Vagina (tissue), 2 donors: Measurements from ENCODE around the gene FGGY.

ENCODE experiments used
- CTCF ChIP-seq, 3 experiments: fragments of 450-650 bp in 2 of 3; fragments of 200-600 bp in 1 of 3; sonication (generic) in 1 of 3; IDR thresholded peaks; one replicate each; pipeline ENCODE4 v1.5.1; 2017 to 2019; ENCODE audit warnings: antibody characterized with exemption in 3 of 3, mild to moderate bottlenecking in 2 of 3, moderate library complexity in 2 of 3
- POLR2A ChIP-seq, 2 donors: fragments of 450-650 bp; IDR thresholded peaks; one replicate each; pipeline ENCODE4 v1.6.1; 2017; ENCODE audit warnings: antibody characterized with exemption in 2 of 2, mild to moderate bottlenecking in 2 of 2, moderate library complexity in 2 of 2

DNA sequence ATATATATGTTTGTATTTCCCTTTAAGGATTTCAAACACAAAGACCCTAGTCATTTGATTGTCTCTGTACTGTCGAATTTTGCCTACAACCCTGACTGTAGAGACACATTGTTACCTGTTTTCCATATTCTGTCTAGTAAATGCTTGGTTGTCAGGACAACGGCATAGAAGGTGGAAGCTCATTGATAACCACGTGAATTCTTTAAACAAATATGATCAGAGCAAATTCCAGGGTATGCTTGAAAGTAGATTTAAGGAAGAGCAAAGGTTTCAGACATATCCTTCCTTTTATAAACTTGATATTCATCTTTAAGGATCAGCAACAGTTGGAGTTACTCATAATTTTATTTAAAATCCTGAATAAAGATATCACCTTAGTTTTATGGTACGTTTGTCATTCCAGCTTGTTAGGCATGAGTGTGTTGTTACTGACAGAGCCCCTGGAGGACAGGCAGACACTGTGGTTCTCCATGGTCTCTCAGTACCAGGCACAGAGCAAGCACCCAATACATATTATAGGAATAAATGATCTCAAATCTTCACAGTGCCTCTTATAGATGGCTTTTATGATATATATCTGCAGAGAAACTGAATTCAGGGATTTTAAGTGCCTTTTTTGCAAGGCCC is 203.2 kb downstream of the FGGY start:
- no peak for TF ChIP-seq CTCF (IDR thresholded peaks at IDR 0.05)
- no peak for TF ChIP-seq POLR2A (IDR thresholded peaks at IDR 0.05)
